Lower lobe of right lung (tissue), 2 donors: ENCODE data around the gene PRKCQ. TPM values are rescaled to one million over a fixed set of nuclear protein-coding genes. Genes with fewer than 3 reads are reported as not detected.

ENCODE experiments used
- ATAC-seq, 2 donors: fragments of 200-7000 bp; cut with Tn5 transposase; one replicate each; pipeline ENCODE4 v1.9.1; 2020 to 2022; ENCODE audit warnings: mild to moderate bottlenecking in 2 of 2, moderate library complexity in 2 of 2
- DNase-seq: peaks from one replicate; pipeline ENCODE4 v3.0.0-alpha.2; 2020
- H3K27ac ChIP-seq: fragments of 200-600 bp; one replicate; pipeline ENCODE4 v1.8.0; 2022
- H3K27me3 ChIP-seq: fragments of 200-600 bp; one replicate; pipeline ENCODE4 v1.8.0; 2022; ENCODE audit warnings: low read depth
- H3K36me3 ChIP-seq: fragments of 200-600 bp; one replicate; pipeline ENCODE4 v1.8.0; 2022; ENCODE audit warnings: mild to moderate bottlenecking
- H3K4me1 ChIP-seq: fragments of 200-600 bp; one replicate; pipeline ENCODE4 v1.8.0; 2022
- H3K4me3 ChIP-seq: fragments of 200-600 bp; one replicate; pipeline ENCODE4 v1.8.0; 2022; ENCODE audit warnings: mild to moderate bottlenecking
- H3K9me3 ChIP-seq: fragments of 200-600 bp; one replicate; pipeline ENCODE4 v1.8.0; 2022
- CTCF ChIP-seq: fragments of 200-600 bp; IDR thresholded peaks from one replicate; pipeline ENCODE4 v1.8.0; 2022; ENCODE audit warnings: antibody characterized with exemption, mild to moderate bottlenecking
- intact Hi-C: fragments of 100-400 bp; cut with DNase I; formaldehyde crosslinking; loops from one replicate; pipeline ENCODE4 v1.11.0; 2022
- total RNA-seq: library from RNA; stranded (reverse); fragmentation: NEBNext Ultra II Directional; extraction: Animal tissue kit (Norgen Biotek cat#: 25700); gene quantifications from one replicate; pipeline ENCODE4 v1.2.1, GENCODE V29; 2021
- donor health status: DM: no; HTN: yes; CAD: no; lungs with severe emphysema.

Gene PRKCQ
- total RNA-seq, 1 donor from 2014 or later, result 8.1 TPM

- no peak for TF ChIP-seq CTCF
- no peak for ATAC-seq
- no peak overlapping the region for H3K4me3 ChIP-seq
- intact Hi-C loops, result no loop called here
- H3K27ac ChIP-seq, result no peak overlapping the region
- no peaks in the 10 kb centered on the region for H3K9me3 ChIP-seq
- no peak for DNase-seq
- H3K4me1 ChIP-seq, result no peaks in the 10 kb centered on the region
- no peaks in the 10 kb centered on the region for H3K36me3 ChIP-seq
- H3K27me3 ChIP-seq, result no peaks in the 10 kb centered on the region
These were observed 29.5 kb upstream of the PRKCQ start for GRCh38 chr10:6609625-6610024.

- H3K27ac ChIP-seq, result no peak overlapping the region
- TF ChIP-seq CTCF, result no peak
- no peaks in the 10 kb centered on the region for H3K27me3 ChIP-seq
- no peak for ATAC-seq
- DNase-seq, result no peak
- H3K9me3 ChIP-seq, result no peaks in the 10 kb centered on the region
- no peak overlapping the region for H3K4me3 ChIP-seq
- intact Hi-C loops, result no loop called here
- H3K4me1 ChIP-seq, result no peaks in the 10 kb centered on the region
- H3K36me3 ChIP-seq, result no peaks in the 10 kb centered on the region
These were observed 27.7 kb upstream of the PRKCQ start for GRCh38 chr10:6607778-6608177.

- intact Hi-C loops, result no loop called here
- Histone ChIP-seq H3K27me3 (no peaks in the 10 kb centered on the region), H3K36me3 (no peaks in the 10 kb centered on the region), H3K4me3 (no peak overlapping the region), H3K27ac (no peak overlapping the region), H3K9me3 (no peaks in the 10 kb centered on the region), H3K4me1 (no peaks in the 10 kb centered on the region)
- ATAC-seq, result no peak
- DNase-seq, result no peak
- TF ChIP-seq CTCF, result no peak
These were observed 27.1 kb upstream of the PRKCQ start for GRCh38 chr10:6607182-6607581.

- Histone ChIP-seq H3K4me1 (no peaks in the 10 kb centered on the region), H3K9me3 (no peaks in the 10 kb centered on the region), H3K4me3 (no peak overlapping the region), H3K36me3 (no peaks in the 10 kb centered on the region), H3K27ac (no peak overlapping the region), H3K27me3 (no peaks in the 10 kb centered on the region)
- TF ChIP-seq CTCF, result no peak
- intact Hi-C loops, result no loop called here
- ATAC-seq, result no peak
- no peak for DNase-seq
These were observed 23.4 kb upstream of the PRKCQ start for GRCh38 chr10:6603142-6604125.

- Histone ChIP-seq H3K27ac (no peak overlapping the region), H3K4me1 (no peaks in the 10 kb centered on the region), H3K4me3 (no peak overlapping the region), H3K36me3 (no peaks in the 10 kb centered on the region), H3K9me3 (no peaks in the 10 kb centered on the region), H3K27me3 (no peaks in the 10 kb centered on the region)
- no peak for ATAC-seq
- DNase-seq, result no peak
- TF ChIP-seq CTCF, result no peak
- intact Hi-C loops, result no loop called here
These were observed 22.6 kb upstream of the PRKCQ start for GRCh38 chr10:6602700-6603084.
